Chondrocyte (in vitro differentiated cells): ENCODE data around the gene NXPE4. TPM values are rescaled to one million over a fixed set of nuclear protein-coding genes. Genes with fewer than 3 reads are reported as not detected.
"Not testable (repeated sequence)": the region's sequence is repeated elsewhere in the genome, so short reads cannot be mapped to it uniquely, and the experiment has no call there.

Experiments used
- DNase-seq: peaks from one replicate; pipeline ENCODE4 v3.0.0; 2021; ENCODE audit warnings: mixed read lengths, low spot score
- H3K27ac Mint-ChIP-seq: one replicate; pipeline ENCODE4 v1.8.0; 2021; ENCODE audit warnings: mild to moderate bottlenecking, moderate library complexity, mixed read lengths; ENCODE audit not compliant: unreplicated experiment
- H3K27me3 Mint-ChIP-seq: 2 replicates; pipeline ENCODE4 v1.8.0; 2021; ENCODE audit warnings: low read depth, mixed read lengths
- H3K36me3 Mint-ChIP-seq: 2 replicates; pipeline ENCODE4 v1.8.0; 2021; ENCODE audit warnings: low read depth, mixed read lengths
- H3K4me1 Mint-ChIP-seq: 2 replicates; pipeline ENCODE4 v1.8.0; 2021; ENCODE audit warnings: low read depth, mild to moderate bottlenecking, mixed read lengths
- H3K4me3 Mint-ChIP-seq: one replicate; pipeline ENCODE4 v1.8.0; 2021; ENCODE audit warnings: mild to moderate bottlenecking, moderate library complexity, mixed read lengths; ENCODE audit not compliant: unreplicated experiment
- H3K9me3 Mint-ChIP-seq: 2 replicates; pipeline ENCODE4 v1.8.0; 2021; ENCODE audit warnings: low read depth, mixed read lengths
- CTCF ChIP-seq: fragments of 200-600 bp; sonication (generic); IDR thresholded peaks from 2 replicates; pipeline ENCODE4 v1.5.0; 2021; ENCODE audit warnings: antibody characterized with exemption, mild to moderate bottlenecking, moderate library complexity
- total RNA-seq: library from RNA; stranded (reverse); gene quantifications from 3 replicates; pipeline ENCODE4 v1.2.1, GENCODE V29; 2021

Gene NXPE4
- total RNA-seq, 1 donor from 2014 or later = not detected

GRCh38 chr11:114617157-114618124 is 21.9 kb upstream of the NXPE4 start:
- H3K36me3 Mint-ChIP-seq = no peaks in the 10 kb centered on the region
- no peaks in the 10 kb centered on the region for H3K4me1 Mint-ChIP-seq
- no peaks in the 10 kb centered on the region for H3K27me3 Mint-ChIP-seq
- peaks cover 21% of the 10 kb centered on the region for H3K9me3 Mint-ChIP-seq
- no peak for TF ChIP-seq CTCF
- DNase-seq = no peak
- H3K4me3 Mint-ChIP-seq = no peak overlapping the region
- no peak overlapping the region for H3K27ac Mint-ChIP-seq

- Mint-ChIP-seq H3K27me3 (no peaks in the 10 kb centered on the region), H3K9me3 (peaks cover 25% of the 10 kb centered on the region), H3K27ac (no peak overlapping the region), H3K36me3 (no peaks in the 10 kb centered on the region), H3K4me3 (no peak overlapping the region), H3K4me1 (no peaks in the 10 kb centered on the region)
- no peak for DNase-seq
- no peak for TF ChIP-seq CTCF
These were observed 20.9 kb upstream of the NXPE4 start for GRCh38 chr11:114616516-114616915.

GRCh38 chr11:114615448-114616361 is 20.1 kb upstream of the NXPE4 start:
- Mint-ChIP-seq H3K36me3 (no peaks in the 10 kb centered on the region), H3K4me1 (no peaks in the 10 kb centered on the region), H3K4me3 (no peak overlapping the region), H3K9me3 (peaks cover 27% of the 10 kb centered on the region), H3K27me3 (no peaks in the 10 kb centered on the region), H3K27ac (no peak overlapping the region)
- TF ChIP-seq CTCF = no peak
- no peak for DNase-seq

GRCh38 chr11:114614127-114614720 is 18.6 kb upstream of the NXPE4 start:
- Mint-ChIP-seq H3K4me3 (no peak overlapping the region), H3K36me3 (no peaks in the 10 kb centered on the region), H3K27me3 (no peaks in the 10 kb centered on the region), H3K27ac (no peak overlapping the region), H3K4me1 (no peaks in the 10 kb centered on the region), H3K9me3 (peaks cover 17% of the 10 kb centered on the region)
- no peak for TF ChIP-seq CTCF
- DNase-seq = no peak

GRCh38 chr11:114613094-114613493 is 17.5 kb upstream of the NXPE4 start:
- H3K27ac Mint-ChIP-seq, DNase-seq, H3K4me1 Mint-ChIP-seq, H3K36me3 Mint-ChIP-seq, H3K27me3 Mint-ChIP-seq, H3K4me3 Mint-ChIP-seq: not testable (repeated sequence)
- peaks cover 12% of the 10 kb centered on the region for H3K9me3 Mint-ChIP-seq
